T-helper 22 cell (primary cell): Measurements from ENCODE around the gene TPST1.
"Not testable (repeated sequence)": the region's sequence is repeated elsewhere in the genome, so short reads cannot be mapped to it uniquely, and the experiment has no call there.

ENCODE experiments used
- DNase-seq: peaks from one replicate; pipeline ENCODE4 v3.0.0-alpha.2; 2020; ENCODE audit warnings: low read depth

TPST1 gene

GRCh38 chr7:66204822-66205740, at the start of gene TPST1:
TPST1 (plus strand) TSS chr7:66205334; CDS start chr7:66240426, 35,092 bp downstream.
- peak; percentile 30 for DNase-seq

- not testable (repeated sequence) for DNase-seq
Observed at GRCh38 chr7:66156035-66156434, 49.1 kb upstream of the TPST1 start.

DNA sequence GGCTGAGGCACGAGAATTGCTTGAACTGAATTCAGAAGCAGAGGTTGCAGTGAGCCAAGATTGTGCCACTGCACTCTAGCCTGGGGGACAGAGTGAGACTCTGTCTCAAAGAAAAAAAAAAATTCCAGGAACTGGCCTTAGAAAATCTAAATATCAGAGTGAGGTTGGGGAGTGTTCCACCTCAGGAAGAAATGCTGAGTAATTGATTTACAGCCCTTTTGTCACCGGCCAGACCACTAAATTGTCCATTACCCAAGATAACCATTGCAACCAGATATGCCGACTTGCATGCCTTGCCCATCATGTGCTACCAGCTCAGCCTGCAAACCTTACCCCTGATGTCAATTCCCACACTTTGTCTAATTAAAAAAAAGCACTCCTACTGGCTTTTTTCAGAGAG, 48.1 kb upstream of the TPST1 start:
- DNase-seq = no peak

DNA sequence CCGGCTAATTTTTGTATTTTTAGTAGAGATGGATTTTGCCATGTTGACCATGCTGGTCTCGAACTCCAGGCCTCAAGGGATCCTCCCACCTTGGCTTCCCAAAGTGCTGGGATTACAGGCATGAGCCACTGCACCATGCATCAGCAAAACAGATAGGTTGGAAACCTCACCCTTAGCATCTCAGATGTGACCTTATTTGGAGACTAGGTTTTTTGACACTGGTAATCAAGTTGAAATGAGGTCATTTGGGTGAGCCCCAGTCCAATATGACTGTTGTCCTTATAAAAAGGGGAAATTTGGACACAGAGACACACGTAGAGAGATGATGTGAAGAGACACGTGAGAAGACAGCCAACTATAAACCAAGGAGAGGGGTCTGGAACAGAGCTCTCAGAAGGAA, 42.5 kb upstream of the TPST1 start:
- no peak for DNase-seq

- no peak for DNase-seq
Observed at GRCh38 chr7:66163186-66163610, 41.9 kb upstream of the TPST1 start.

DNA sequence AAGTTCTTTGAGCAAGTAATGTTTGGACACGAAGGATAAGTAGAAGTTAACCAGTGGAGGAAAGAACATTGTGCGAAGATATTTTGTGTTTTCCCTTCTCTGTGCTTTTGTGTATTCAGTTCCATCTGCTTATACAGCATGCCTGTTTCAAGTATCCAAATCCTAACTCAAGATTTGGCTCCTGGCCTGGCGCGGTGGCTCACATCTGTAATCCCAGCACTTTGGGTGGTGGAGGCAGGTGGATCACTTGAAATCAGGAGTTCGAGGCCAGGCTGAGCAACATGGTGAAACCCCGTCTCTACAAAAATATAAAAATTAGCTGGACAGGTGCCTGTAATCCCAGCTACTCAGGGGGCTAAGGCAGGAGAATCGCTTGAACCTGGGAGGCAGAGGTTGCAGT, 40.8 kb upstream of the TPST1 start:
- no peak for DNase-seq

DNA sequence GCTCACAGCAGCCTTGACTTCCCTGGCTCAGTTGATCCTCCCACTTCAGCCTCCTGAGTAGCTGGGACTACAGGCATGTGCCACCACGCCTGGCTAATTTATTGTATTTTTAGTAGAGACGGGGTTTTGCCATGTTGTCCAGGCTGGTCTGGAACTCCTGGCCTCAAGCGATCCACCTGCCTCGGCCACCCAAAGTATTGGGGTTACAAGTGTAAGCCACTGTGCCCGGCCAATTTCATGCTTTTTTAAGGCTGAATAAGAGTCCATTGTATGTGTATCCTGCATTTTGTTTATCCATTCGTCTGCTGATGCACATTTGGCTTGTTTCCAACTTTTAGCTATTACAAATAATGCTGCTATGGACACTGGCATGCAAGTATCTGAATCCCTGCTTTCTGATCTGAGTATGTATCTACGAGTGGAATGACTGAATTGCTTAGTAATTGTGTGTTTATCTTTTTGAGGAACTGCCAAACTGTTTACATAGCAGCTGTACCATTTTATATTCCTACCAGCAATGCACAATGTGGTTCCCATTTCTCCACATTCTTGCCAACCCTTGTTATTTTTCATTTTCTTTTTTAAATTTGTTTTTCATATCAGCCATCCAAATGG, 37.3 kb upstream of the TPST1 start:
- DNase-seq = no peak

- no peak for DNase-seq
Observed at GRCh38 chr7:66169616-66170015, 35.5 kb upstream of the TPST1 start.

DNA sequence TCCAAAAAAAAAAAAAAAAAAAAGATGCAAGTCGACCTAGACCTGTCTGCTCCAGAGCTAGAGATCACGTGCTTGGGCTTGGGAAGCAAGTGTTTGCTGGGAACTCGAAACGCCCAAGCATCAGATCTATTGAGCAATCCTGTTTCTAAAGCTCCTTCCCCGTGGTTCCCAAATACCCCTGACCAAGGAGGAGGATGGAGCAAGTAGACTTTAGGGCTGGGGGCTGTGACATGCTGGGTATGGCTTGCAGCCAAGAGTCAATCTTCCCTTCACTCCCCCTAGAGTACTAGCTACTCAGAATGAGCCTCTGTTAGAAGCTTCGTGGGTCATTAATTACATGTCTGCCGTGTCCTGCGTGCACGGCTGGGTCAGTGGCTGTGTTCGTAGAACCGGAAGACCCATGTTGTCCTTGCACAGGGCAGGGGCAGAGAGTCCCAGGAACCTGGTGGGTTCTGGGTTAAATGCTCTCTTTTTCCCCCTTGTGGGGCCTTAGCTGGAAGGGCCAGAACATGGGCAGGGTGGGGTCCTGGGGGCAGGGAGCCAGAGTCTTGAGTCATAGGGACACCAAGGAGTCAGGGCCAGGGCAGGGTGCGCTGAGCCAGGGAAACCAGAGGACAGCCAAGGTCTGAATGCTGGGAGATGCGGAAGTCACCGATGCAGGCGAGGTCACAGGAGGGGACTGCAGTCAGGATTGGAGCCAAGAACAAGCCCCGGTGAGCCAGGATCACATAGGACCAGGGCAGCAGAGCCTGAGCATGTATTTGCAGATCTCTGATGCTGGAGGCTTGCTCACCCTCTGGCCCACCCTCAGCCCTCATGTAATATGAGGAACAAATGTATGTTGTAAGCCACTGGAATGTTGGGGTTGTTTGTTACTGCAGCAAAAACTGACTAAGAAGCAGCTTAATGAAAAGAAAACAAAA, 34.6 kb upstream of the TPST1 start:
- no peak for DNase-seq

GRCh38 chr7:66172536-66173401, 32.4 kb upstream of the TPST1 start:
- not testable (repeated sequence) for DNase-seq

- no peak for DNase-seq
Observed at GRCh38 chr7:66173856-66174255, 31.3 kb upstream of the TPST1 start.

GRCh38 chr7:66175006-66175405, 30.1 kb upstream of the TPST1 start:
- not testable (repeated sequence) for DNase-seq

DNA sequence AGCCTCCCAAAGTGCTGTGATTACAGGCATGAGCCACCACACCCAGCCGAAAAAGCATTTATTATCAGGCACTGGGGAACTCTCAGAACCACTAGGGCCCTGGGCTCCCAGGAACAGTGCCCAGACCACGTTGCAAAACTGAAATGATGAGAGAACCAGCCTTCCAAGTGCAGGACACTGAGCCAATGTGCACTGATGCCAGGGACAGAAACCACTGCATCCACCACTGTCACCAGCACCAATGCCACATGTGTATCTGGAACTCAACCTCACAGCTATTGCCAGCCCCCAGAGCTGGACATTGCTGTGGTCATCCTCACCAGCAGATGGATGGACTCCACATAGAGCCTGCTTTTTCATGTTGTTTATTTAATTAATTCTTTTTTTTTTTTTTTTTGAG, 28.2 kb upstream of the TPST1 start:
- DNase-seq = no peak

- no peak for DNase-seq
Observed at GRCh38 chr7:66178258-66178657, 26.9 kb upstream of the TPST1 start.

DNA sequence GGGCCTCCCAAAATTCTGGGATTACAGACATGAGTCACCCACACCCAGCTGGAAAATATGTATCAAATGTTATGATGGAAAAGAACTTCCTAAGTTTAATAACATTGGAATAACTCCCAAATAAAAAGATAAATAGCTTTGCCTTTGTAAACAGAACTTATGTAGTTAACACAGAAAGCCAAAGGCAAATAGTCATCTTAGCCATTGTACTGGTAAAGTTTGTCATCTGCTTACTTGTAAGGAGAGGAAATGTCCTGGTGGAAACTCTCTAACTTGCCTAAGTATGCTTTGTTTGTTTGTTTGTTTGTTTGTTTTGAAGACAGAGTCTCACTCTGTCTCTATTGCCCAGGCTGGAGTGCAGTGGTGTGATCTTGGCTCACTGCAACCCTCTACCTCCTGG, 23.8 kb upstream of the TPST1 start:
- DNase-seq = no peak

GRCh38 chr7:66181845-66182244, 23.3 kb upstream of the TPST1 start:
- DNase-seq = no peak

DNA sequence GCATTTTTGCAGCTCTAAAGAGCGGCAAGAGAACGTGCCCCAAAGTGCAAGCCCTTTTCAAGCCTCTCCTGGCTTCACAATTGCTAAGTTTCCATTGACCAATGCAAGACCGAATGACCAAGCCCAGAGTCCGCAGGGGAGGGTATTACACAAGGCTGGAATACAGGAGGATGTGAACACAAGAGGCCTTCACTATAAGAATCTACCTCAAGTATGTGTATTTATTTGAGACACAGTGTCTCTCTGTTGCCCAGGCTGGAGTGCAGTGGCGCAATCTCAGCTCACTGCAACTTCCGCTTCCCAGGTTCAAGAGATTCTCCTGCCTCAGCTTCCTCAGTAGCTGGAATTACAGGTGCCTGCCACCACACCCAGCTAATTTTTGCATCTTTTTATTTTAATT, 22.2 kb upstream of the TPST1 start:
- DNase-seq = no peak

DNA sequence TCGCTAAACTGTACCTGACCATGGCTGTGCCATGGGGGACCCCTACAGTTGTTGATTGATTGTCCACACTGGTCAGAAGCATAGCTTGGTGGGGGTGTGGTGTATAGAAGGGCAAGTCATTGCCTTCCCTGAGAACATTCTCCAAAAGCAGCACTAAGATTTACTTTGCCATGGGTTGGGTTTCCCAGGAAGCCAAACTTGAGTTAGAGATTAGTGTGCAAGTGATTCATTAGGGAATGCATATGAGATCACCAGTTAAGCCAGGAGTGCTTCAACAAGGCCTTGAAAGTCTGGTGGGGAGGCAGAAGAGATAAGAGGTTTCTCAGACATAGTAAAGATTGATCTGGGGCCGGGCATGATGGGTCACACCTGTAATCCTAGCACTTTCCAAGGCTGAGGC, 21.4 kb upstream of the TPST1 start:
- DNase-seq = no peak

GRCh38 chr7:66185680-66186187, 19.4 kb upstream of the TPST1 start:
- no peak for DNase-seq

GRCh38 chr7:66186991-66187390, 18.1 kb upstream of the TPST1 start:
- no peak for DNase-seq

DNA sequence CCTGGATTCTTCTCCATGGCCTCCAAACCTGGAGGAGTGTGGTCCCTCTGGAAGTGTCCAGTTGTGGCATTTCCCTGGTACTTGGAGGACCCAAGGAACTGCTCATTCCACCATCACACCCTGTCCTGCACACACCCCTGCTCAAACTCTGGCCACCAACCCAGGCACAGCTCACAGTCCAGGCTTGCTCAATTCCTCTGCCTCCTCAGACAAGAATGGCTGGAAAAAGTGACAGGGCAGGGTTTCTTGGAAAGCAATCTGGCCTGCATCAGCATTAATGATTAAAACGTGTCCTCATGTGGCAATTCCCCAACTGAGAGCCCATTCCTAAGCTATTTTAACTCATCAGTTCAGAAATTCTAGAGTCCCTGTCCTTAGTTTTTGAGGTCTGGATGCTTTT, 17.2 kb upstream of the TPST1 start:
- no peak for DNase-seq
